GM18868 (cell line): ENCODE measurements around the gene PRRG4.
"Not testable (repeated sequence)": the region's sequence is repeated elsewhere in the genome, so short reads cannot be mapped to it uniquely, and the experiment has no call there.

ENCODE experiments used
- ATAC-seq: cut with Tn5 transposase; IDR thresholded peaks from one replicate; pipeline ENCODE4 v1.9.1; 2021; ENCODE audit warnings: mild to moderate bottlenecking, moderate library complexity; ENCODE audit not compliant: unreplicated experiment

Gene PRRG4

GRCh38 chr11:32830413-32830738 lies 649 bp downstream of the PRRG4 start:
- ATAC-seq = no peak

GRCh38 chr11:32830796-32831195 lies 1.1 kb downstream of the PRRG4 start:
- ATAC-seq = no peak

- no peak for ATAC-seq
These were observed 1.5 kb downstream of the PRRG4 start for GRCh38 chr11:32831221-32831620.

- no peak for ATAC-seq
These were observed 4.2 kb downstream of the PRRG4 start for GRCh38 chr11:32833921-32834320.

GRCh38 chr11:32836946-32837345 lies 7.2 kb downstream of the PRRG4 start:
- ATAC-seq = no peak

GRCh38 chr11:32838505-32839274 lies 9.0 kb downstream of the PRRG4 start:
- ATAC-seq = no peak

GRCh38 chr11:32839308-32839707 lies 9.6 kb downstream of the PRRG4 start:
- ATAC-seq = no peak

GRCh38 chr11:32840587-32840986 lies 10.9 kb downstream of the PRRG4 start:
- no peak for ATAC-seq

- ATAC-seq = no peak
These were observed 13.8 kb downstream of the PRRG4 start for GRCh38 chr11:32843544-32843943.

GRCh38 chr11:32847511-32847910 lies 17.8 kb downstream of the PRRG4 start:
- no peak for ATAC-seq

- ATAC-seq = no peak
These were observed 20.0 kb downstream of the PRRG4 start for GRCh38 chr11:32849761-32850160.

- ATAC-seq = no peak
These were observed 21.5 kb downstream of the PRRG4 start for GRCh38 chr11:32851251-32851650.

- ATAC-seq = no peak
These were observed 22.5 kb downstream of the PRRG4 start for GRCh38 chr11:32852207-32852606.

- no peak for ATAC-seq
These were observed 25.9 kb downstream of the PRRG4 start for GRCh38 chr11:32855601-32856000.

- no peak for ATAC-seq
These were observed 29.0 kb downstream of the PRRG4 start for GRCh38 chr11:32858731-32859130.

- no peak for ATAC-seq
These were observed 32.3 kb downstream of the PRRG4 start for GRCh38 chr11:32861850-32862577.

GRCh38 chr11:32864555-32864954 lies 34.8 kb downstream of the PRRG4 start:
- ATAC-seq = no peak

GRCh38 chr11:32868752-32869151 lies 39.0 kb downstream of the PRRG4 start:
- ATAC-seq = not testable (repeated sequence)

GRCh38 chr11:32870676-32871075 lies 40.9 kb downstream of the PRRG4 start:
- no peak for ATAC-seq

GRCh38 chr11:32874132-32874531 lies 44.4 kb downstream of the PRRG4 start:
- ATAC-seq = no peak

GRCh38 chr11:32881286-32881685 lies 51.6 kb downstream of the PRRG4 start:
- no peak for ATAC-seq

GRCh38 chr11:32883421-32883820 lies 53.7 kb downstream of the PRRG4 start:
- no peak for ATAC-seq

GRCh38 chr11:32884023-32884422 lies 54.3 kb downstream of the PRRG4 start:
- ATAC-seq = no peak
